ENCODE results near the gene ZNF324. TPM values are rescaled to one million over a fixed set of nuclear protein-coding genes. Genes with fewer than 3 reads are reported as not detected.

Gene ZNF324
- total and polyA plus RNA-seq, 9 of the 15 experiments (the other 6 are each of a cell fraction or from before 2014, with no cell fraction given), result 0.92 to 16.4 (median 5.3) TPM

- TF ChIP-seq, protein P1, sequence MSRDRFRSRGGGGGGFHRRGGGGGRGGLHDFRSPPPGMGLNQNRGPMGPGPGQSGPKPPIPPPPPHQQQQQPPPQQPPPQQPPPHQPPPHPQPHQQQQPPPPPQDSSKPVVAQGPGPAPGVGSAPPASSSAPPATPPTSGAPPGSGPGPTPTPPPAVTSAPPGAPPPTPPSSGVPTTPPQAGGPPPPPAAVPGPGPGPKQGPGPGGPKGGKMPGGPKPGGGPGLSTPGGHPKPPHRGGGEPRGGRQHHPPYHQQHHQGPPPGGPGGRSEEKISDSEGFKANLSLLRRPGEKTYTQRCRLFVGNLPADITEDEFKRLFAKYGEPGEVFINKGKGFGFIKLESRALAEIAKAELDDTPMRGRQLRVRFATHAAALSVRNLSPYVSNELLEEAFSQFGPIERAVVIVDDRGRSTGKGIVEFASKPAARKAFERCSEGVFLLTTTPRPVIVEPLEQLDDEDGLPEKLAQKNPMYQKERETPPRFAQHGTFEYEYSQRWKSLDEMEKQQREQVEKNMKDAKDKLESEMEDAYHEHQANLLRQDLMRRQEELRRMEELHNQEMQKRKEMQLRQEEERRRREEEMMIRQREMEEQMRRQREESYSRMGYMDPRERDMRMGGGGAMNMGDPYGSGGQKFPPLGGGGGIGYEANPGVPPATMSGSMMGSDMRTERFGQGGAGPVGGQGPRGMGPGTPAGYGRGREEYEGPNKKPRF (IDR thresholded peaks at IDR 0.05; ENCODE audit: low read depth, low read length), result no peak
- no peak for TF ChIP-seq CHD7 (IDR thresholded peaks at IDR 0.05; ENCODE audit: low read depth, low read length)
- TF ChIP-seq NR2F6 (CRISPR knock-in tag; IDR thresholded peaks at IDR 0.05), result no peak
- no peak for TF ChIP-seq YBX1 (IDR thresholded peaks at IDR 0.05)
- TF ChIP-seq, protein P2, sequence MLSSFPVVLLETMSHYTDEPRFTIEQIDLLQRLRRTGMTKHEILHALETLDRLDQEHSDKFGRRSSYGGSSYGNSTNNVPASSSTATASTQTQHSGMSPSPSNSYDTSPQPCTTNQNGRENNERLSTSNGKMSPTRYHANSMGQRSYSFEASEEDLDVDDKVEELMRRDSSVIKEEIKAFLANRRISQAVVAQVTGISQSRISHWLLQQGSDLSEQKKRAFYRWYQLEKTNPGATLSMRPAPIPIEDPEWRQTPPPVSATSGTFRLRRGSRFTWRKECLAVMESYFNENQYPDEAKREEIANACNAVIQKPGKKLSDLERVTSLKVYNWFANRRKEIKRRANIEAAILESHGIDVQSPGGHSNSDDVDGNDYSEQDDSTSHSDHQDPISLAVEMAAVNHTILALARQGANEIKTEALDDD (IDR thresholded peaks at IDR 0.05), result no peak
- peak; percentile 99 for TF ChIP-seq ZEB2 (IDR thresholded peaks at IDR 0.05)
- TF ChIP-seq ZNF282 (CRISPR knock-in tag; IDR thresholded peaks at IDR 0.05), result 0 out of 2 replicates have a peak, but pooled peaks have one; percentile 31
- peak; percentile 99 for TF ChIP-seq CBFB (CRISPR knock-in tag; IDR thresholded peaks at IDR 0.05)
- no peak for TF ChIP-seq HDAC8 (tag; IDR thresholded peaks at IDR 0.05)
- TF ChIP-seq NELFE (IDR thresholded peaks at IDR 0.05; ENCODE audit: insufficient read depth, insufficient read length), result no peak
- TF ChIP-seq COPS2 (conservative IDR thresholded peaks at IDR 0.05), result no peak
- TF ChIP-seq ZKSCAN8 (CRISPR knock-in tag; IDR thresholded peaks at IDR 0.05), result no peak
- TF ChIP-seq ZNF253 (CRISPR knock-in tag; conservative IDR thresholded peaks at IDR 0.05), result no peak
Measured at GRCh38 chr19:58519355-58520256, 52.7 kb downstream of the ZNF324 start, which contains the start of gene ZBTB45 (continued).

All from K562 (cell line).